ENCODE measurements around the gene DPEP2.

- TF ChIP-seq EZH2phosphoT487 (IDR thresholded peaks at IDR 0.05; ENCODE audit: low read depth, severe bottlenecking, unreplicated experiment), result no peak
- no peak for TF ChIP-seq CTCF (IDR thresholded peaks at IDR 0.05; ENCODE audit: poor library complexity)
- no peak for TF ChIP-seq EZH2 (IDR thresholded peaks at IDR 0.05; ENCODE audit: borderline replicate concordance)
Measured at GRCh38 chr16:67949645-67950044, 49.6 kb downstream of the DPEP2 start.

All from hepatocyte (in vitro differentiated cells).